Body of pancreas (tissue), 4 donors: Measurements from ENCODE around the gene VRK1.

Experiments used
- POLR2A ChIP-seq, 3 donors: fragments of 450-650 bp; IDR thresholded peaks; one replicate each; pipeline ENCODE4 v1.6.1; 2016; ENCODE audit warnings: antibody characterized with exemption in 3 of 3, mild to moderate bottlenecking in 2 of 3
- TF ChIP-seq, protein P1 (sequence below), 7 experiments: fragments of 450-650 bp in 4 of 7; fragments of 200-600 bp in 3 of 7; sonication (generic) in 3 of 7; IDR thresholded peaks; one replicate each; pipeline ENCODE4 v1.5.1; 2016 to 2019; ENCODE audit warnings: antibody characterized with exemption in 7 of 7

DNA sequence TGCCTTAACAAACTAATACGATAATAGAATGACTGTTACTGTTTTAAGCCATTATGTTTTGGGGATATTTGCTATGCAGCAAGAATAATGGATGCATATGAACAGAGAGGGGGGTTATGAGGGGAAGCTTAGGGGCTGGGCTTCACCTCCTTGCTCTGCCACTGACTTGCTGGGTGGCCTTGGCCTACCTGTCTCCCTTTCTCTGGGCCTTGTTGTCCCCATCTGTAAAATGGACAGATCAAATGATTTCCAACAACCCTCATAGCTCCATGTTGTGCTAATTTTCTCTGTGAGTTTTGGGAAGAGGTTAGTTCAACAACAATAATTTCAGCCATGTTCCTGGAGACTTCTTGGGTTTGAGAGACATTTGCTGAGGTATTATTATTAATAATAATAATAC is 119.6 kb downstream of the VRK1 start:
- TF ChIP-seq, protein P1, sequence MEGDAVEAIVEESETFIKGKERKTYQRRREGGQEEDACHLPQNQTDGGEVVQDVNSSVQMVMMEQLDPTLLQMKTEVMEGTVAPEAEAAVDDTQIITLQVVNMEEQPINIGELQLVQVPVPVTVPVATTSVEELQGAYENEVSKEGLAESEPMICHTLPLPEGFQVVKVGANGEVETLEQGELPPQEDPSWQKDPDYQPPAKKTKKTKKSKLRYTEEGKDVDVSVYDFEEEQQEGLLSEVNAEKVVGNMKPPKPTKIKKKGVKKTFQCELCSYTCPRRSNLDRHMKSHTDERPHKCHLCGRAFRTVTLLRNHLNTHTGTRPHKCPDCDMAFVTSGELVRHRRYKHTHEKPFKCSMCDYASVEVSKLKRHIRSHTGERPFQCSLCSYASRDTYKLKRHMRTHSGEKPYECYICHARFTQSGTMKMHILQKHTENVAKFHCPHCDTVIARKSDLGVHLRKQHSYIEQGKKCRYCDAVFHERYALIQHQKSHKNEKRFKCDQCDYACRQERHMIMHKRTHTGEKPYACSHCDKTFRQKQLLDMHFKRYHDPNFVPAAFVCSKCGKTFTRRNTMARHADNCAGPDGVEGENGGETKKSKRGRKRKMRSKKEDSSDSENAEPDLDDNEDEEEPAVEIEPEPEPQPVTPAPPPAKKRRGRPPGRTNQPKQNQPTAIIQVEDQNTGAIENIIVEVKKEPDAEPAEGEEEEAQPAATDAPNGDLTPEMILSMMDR (IDR thresholded peaks at IDR 0.05) = no peak
- TF ChIP-seq POLR2A (IDR thresholded peaks at IDR 0.05) = no peak
